HCT116 (cell line): Measurements from ENCODE around the gene KLF4. TPM values are rescaled to one million over a fixed set of nuclear protein-coding genes. Genes with fewer than 3 reads are reported as not detected.

Source experiments
- ATAC-seq: fragments of 200-7000 bp; cut with Tn5 transposase; 2 replicates; pipeline ENCODE4 v1.9.1; 2020; ENCODE audit warnings: mild to moderate bottlenecking, moderate library complexity
- BruUV-seq: library from RNA; stranded (reverse); fragments of 400-500 nt; replicated peaks from 2 replicates; lab custom pipeline; 2021; lab: Mats Ljungman, UMichigan
- CTCF ChIA-PET: fragments of 300-600 bp; sonication (Branson Sonifier 250); formaldehyde crosslinking; loops from one replicate; lab custom pipeline; 2021; ENCODE audit warnings: antibody characterized with exemption; lab: Charles Lee
- POLR2A ChIA-PET: fragments of 300-600, 350-600 bp; sonication (Branson Sonifier 250); formaldehyde crosslinking; loops from one replicate; lab custom pipeline; 2021; ENCODE audit warnings: antibody characterized with exemption; lab: Charles Lee
- RAD21 ChIA-PET, 2 experiments: fragments of 300-600 bp; sonication (Branson Sonifier 250); formaldehyde crosslinking; loops; one replicate each; lab custom pipeline; 2023; ENCODE audit warnings: low total read pairs in 2 of 2; ENCODE audit not compliant: uncharacterized antibody in 2 of 2, unreplicated experiment in 2 of 2, low non-redundant PET in 1 of 2; lab: Charles Lee
- DNase-seq: peaks from one replicate; pipeline ENCODE4 v3.0.0-alpha.2; 2010; ENCODE audit warnings: low read depth, low spot score
- H2AFZ ChIP-seq: fragments of 200-600 bp; shearing (Covaris generic), sonication (generic); 2 replicates; pipeline ENCODE4 v1.6.1; 2017; ENCODE audit warnings: low read depth, mixed run types, mixed read lengths, antibody characterized with exemption, low read length; ENCODE audit not compliant: poor library complexity, severe bottlenecking
- H3K27ac ChIP-seq: 2 replicates; pipeline ENCODE4 v1.5.1; 2012; ENCODE audit warnings: low read depth, low read length
- H3K27me3 ChIP-seq: fragments of 200-600 bp; sonication (generic); 2 replicates; pipeline ENCODE4 v1.6.1; 2016; ENCODE audit warnings: mixed run types, low read length, mixed read lengths; ENCODE audit not compliant: insufficient read depth
- H3K36me3 ChIP-seq, 2 experiments: fragments of 200-500 bp in 1 of 2; fragments of 200-600 bp in 1 of 2; sonication (Bioruptor generic) in 1 of 2; sonication (generic) in 1 of 2; 2 replicates each; pipeline versions ENCODE4 v1.5.1 to v1.6.1; 2014 to 2016; ENCODE audit warnings: low read length in 2 of 2, inconsistent platforms in 1 of 2, mixed read lengths in 1 of 2, mixed run types in 1 of 2; ENCODE audit not compliant: insufficient read depth in 2 of 2, control insufficient read depth in 1 of 2
- H3K4me1 ChIP-seq, 2 experiments: fragments of 200-600 bp in 1 of 2; sonication (generic) in 1 of 2; 2 replicates each; pipeline versions ENCODE4 v1.5.1 to v1.6.1; 2012 to 2017; ENCODE audit warnings: low read length in 2 of 2, inconsistent platforms in 1 of 2, mild to moderate bottlenecking in 1 of 2, mixed read lengths in 1 of 2, mixed run types in 1 of 2, moderate library complexity in 1 of 2; ENCODE audit not compliant: insufficient read depth in 2 of 2, control insufficient read depth in 1 of 2
- H3K4me2 ChIP-seq: fragments of 200-600 bp; sonication (generic); 2 replicates; pipeline ENCODE4 v1.6.1; 2017; ENCODE audit warnings: mixed run types, low read length, mixed read lengths
- H3K4me3 ChIP-seq, 2 experiments: fragments of 200-600 bp in 1 of 2; sonication (generic) in 1 of 2; replicated peaks in 1 of 2; 2 replicates each; pipeline ENCODE4 v1.5.1; 2011 to 2016; ENCODE audit warnings: low read length in 2 of 2, control low read depth in 1 of 2, low read depth in 1 of 2, mild to moderate bottlenecking in 1 of 2, mixed read lengths in 1 of 2, mixed run types in 1 of 2
- H3K79me2 ChIP-seq: fragments of 200-600 bp; sonication (generic); 2 replicates; pipeline ENCODE4 v1.6.1; 2017; ENCODE audit warnings: mild to moderate bottlenecking, mixed run types, low read length, moderate library complexity, mixed read lengths; ENCODE audit not compliant: insufficient read depth
- H3K9ac ChIP-seq: fragments of 200-600 bp; sonication (generic); 2 replicates; pipeline ENCODE4 v1.6.1; 2016; ENCODE audit warnings: low read length, mixed read lengths
- H3K9me2 ChIP-seq: fragments of 200-600 bp; sonication (generic), shearing (Covaris generic); 2 replicates; pipeline ENCODE4 v1.6.1; 2017; ENCODE audit warnings: mixed run types, mild to moderate bottlenecking, moderate library complexity; ENCODE audit not compliant: insufficient read depth
- H3K9me3 ChIP-seq, 2 experiments: fragments of 200-500 bp in 1 of 2; fragments of 200-600 bp in 1 of 2; sonication (Bioruptor generic) in 1 of 2; sonication (generic) in 1 of 2; 2 replicates each; pipeline ENCODE4 v1.6.1; 2014 to 2017; ENCODE audit warnings: low read length in 2 of 2, mixed read lengths in 2 of 2, inconsistent platforms in 1 of 2, low read depth in 1 of 2, mild to moderate bottlenecking in 1 of 2, mixed run types in 1 of 2, moderate library complexity in 1 of 2; ENCODE audit not compliant: control insufficient read depth in 1 of 2, insufficient read depth in 1 of 2
- H4K20me1 ChIP-seq: fragments of 200-600 bp; sonication (generic), shearing (Covaris generic); 2 replicates; pipeline ENCODE4 v1.6.1; 2017; ENCODE audit warnings: mixed run types, mild to moderate bottlenecking, moderate library complexity; ENCODE audit not compliant: insufficient read depth
- ATF3 ChIP-seq: IDR thresholded peaks from 2 replicates; pipeline ENCODE4 v1.6.1; 2012
- CEBPB ChIP-seq: IDR thresholded peaks from 2 replicates; pipeline ENCODE4 v1.6.1; 2012; ENCODE audit warnings: low read depth
- CTCF ChIP-seq, 3 experiments: fragments of 200-600 bp in 1 of 3; sonication (generic) in 1 of 3; IDR thresholded peaks in 2 of 3; conservative IDR thresholded peaks in 1 of 3; 2 replicates each; pipeline ENCODE4 v1.5.1; 2012 to 2017; ENCODE audit warnings: low read depth in 2 of 3, low read length in 2 of 3, antibody characterized with exemption in 1 of 3, borderline replicate concordance in 1 of 3, control low read depth in 1 of 3, mild to moderate bottlenecking in 1 of 3, mixed read lengths in 1 of 3, mixed run types in 1 of 3, moderate library complexity in 1 of 3; ENCODE audit not compliant: insufficient read depth in 1 of 3
- EGR1 ChIP-seq: IDR thresholded peaks from 2 replicates; pipeline ENCODE4 v1.6.1; 2012; ENCODE audit warnings: low read depth
- ELF1 ChIP-seq: IDR thresholded peaks from 2 replicates; pipeline ENCODE4 v1.6.1; 2012; ENCODE audit warnings: low read depth, borderline replicate concordance
- EZH2 ChIP-seq: fragments of 200-600 bp; sonication (generic); IDR thresholded peaks from 2 replicates; pipeline ENCODE4 v1.6.1; 2017; ENCODE audit warnings: antibody characterized with exemption, mixed run types
- EZH2phosphoT487 ChIP-seq: fragments of 200-600 bp; IDR thresholded peaks from 2 replicates; pipeline ENCODE4 v1.6.1; 2018; ENCODE audit warnings: antibody characterized with exemption, borderline replicate concordance
- FOSL1 ChIP-seq: IDR thresholded peaks from 2 replicates; pipeline ENCODE4 v1.6.1; 2012; ENCODE audit warnings: low read depth
- JUND ChIP-seq: IDR thresholded peaks from 2 replicates; pipeline ENCODE4 v1.6.1; 2012
- POLR2AphosphoS5 ChIP-seq: IDR thresholded peaks from 2 replicates; pipeline ENCODE4 v1.6.1; 2011; ENCODE audit warnings: mild to moderate bottlenecking, low read depth, low read length, moderate library complexity
- RAD21 ChIP-seq: IDR thresholded peaks from 2 replicates; pipeline ENCODE4 v1.6.1; 2012; ENCODE audit warnings: low read depth, mild to moderate bottlenecking
- SIN3A ChIP-seq: IDR thresholded peaks from 2 replicates; pipeline ENCODE4 v1.6.1; 2012; ENCODE audit warnings: low read depth
- SP1 ChIP-seq: IDR thresholded peaks from 2 replicates; pipeline ENCODE4 v1.6.1; 2012; ENCODE audit warnings: low read depth
- SRF ChIP-seq: IDR thresholded peaks from 2 replicates; pipeline ENCODE4 v1.6.1; 2012; ENCODE audit warnings: low read depth
- TCF7L2 ChIP-seq: IDR thresholded peaks from 2 replicates; pipeline ENCODE4 v1.7.0; 2011; ENCODE audit warnings: borderline replicate concordance, inconsistent platforms; ENCODE audit not compliant: insufficient read depth, insufficient read length; ENCODE audit errors: extremely low read depth
- YY1 ChIP-seq: IDR thresholded peaks from 2 replicates; pipeline ENCODE4 v1.6.1; 2011; ENCODE audit warnings: low read length, low read depth, moderate library complexity, mild to moderate bottlenecking; ENCODE audit not compliant: insufficient replicate concordance; ENCODE audit errors: extremely low read depth
- ZFX ChIP-seq: fragments of 450-650 bp; IDR thresholded peaks from 2 replicates; pipeline ENCODE4 v1.6.1; 2017
- ZNF274 ChIP-seq: fragments of 200-500 bp; sonication (Bioruptor generic); IDR thresholded peaks from 2 replicates; pipeline ENCODE4 v1.6.1; 2014; ENCODE audit warnings: mild to moderate bottlenecking, low read depth, low read length, inconsistent platforms
- intact Hi-C: fragments of 100-400 bp; cut with micrococcal nuclease; formaldehyde crosslinking; loops from 2 replicates; pipeline ENCODE4 v1.10.0; 2022
- total RNA-seq: library from RNA; stranded (reverse); gene quantifications from one replicate; pipeline ENCODE4 v1.2.1, GENCODE V29; 2021; ENCODE audit not compliant: unreplicated experiment
- TF ChIP-seq, protein P1 (sequence below): IDR thresholded peaks from 2 replicates; pipeline ENCODE4 v1.6.1; 2012

Gene KLF4
- total RNA-seq, 1 experiment from 2014 or later, result 92.8 TPM

- H3K9me2 ChIP-seq, result no peaks in the 10 kb centered on the region
- H3K9ac ChIP-seq, result no peak overlapping the region
- POLR2A ChIA-PET, result interaction anchor here (1.4 kb wide), 1 partner anchor 62 kb away, joined by 4 read pairs; no protein-coding TSS in a partner anchor
- CTCF ChIA-PET, result no interaction called here
- H3K27ac ChIP-seq, result no peak overlapping the region
- peaks cover 16 to 29% of the 10 kb centered on the region in 2 experiments for H3K36me3 ChIP-seq
- H3K9me3 ChIP-seq, result no peaks in the 10 kb centered on the region
- no peak overlapping the region; a peak in 1 of 4 replicates for H3K4me3 ChIP-seq
- no peaks in the 10 kb centered on the region for H4K20me1 ChIP-seq
- H3K27me3 ChIP-seq, result no peaks in the 10 kb centered on the region
- H3K4me2 ChIP-seq, result no peak overlapping the region
- peaks cover 0 to 36% of the 10 kb centered on the region in 2 experiments; a peak in 3 of 4 replicates for H3K4me1 ChIP-seq
- TF ChIP-seq CTCF (IDR thresholded peaks at IDR 0.05 in 2 of 3, conservative IDR thresholded peaks at IDR 0.05 in 1 of 3; ENCODE audit: borderline replicate concordance in 1 of 3, insufficient read depth in 1 of 3, low read depth in 2 of 3, low read length in 2 of 3) (no peak), POLR2AphosphoS5 (no peak), JUND (no peak), CEBPB (no peak), ZNF274 (no peak), FOSL1 (no peak), EZH2 (no peak), RAD21 (no peak), SP1 (no peak), EGR1 (no peak), TCF7L2 (no peak), SRF (no peak), ELF1 (no peak), SIN3A (no peak), ATF3 (no peak), EZH2phosphoT487 (no peak), YY1 (no peak), ZFX (no peak)
- TF ChIP-seq, protein P1, sequence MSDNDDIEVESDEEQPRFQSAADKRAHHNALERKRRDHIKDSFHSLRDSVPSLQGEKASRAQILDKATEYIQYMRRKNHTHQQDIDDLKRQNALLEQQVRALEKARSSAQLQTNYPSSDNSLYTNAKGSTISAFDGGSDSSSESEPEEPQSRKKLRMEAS, result no peak
- intact Hi-C loops, result loop anchor here (10.0 kb wide), 2 partner anchors 378 to 958 kb away; no protein-coding TSS in a partner anchor
- ATAC-seq (no peak), DNase-seq (no peak)
- peaks cover 42% of the 10 kb centered on the region for H3K79me2 ChIP-seq
- no peak overlapping the region for H2AFZ ChIP-seq
- RAD21 ChIA-PET, result no interaction called here
- no TSS peak for BruUV-seq
Observed at GRCh38 chr9:107486674-107487520, 2.7 kb downstream of the KLF4 start.
